NCI-H2081 (cell line): ENCODE results near the gene NOL9.
"Not testable (repeated sequence)": the region's sequence is repeated elsewhere in the genome, so short reads cannot be mapped to it uniquely, and the experiment has no call there.

Experiments
- DNase-seq, 2 experiments: peaks; one replicate each; lab custom pipeline; 2025; lab: John Stamatoyannopoulos, UW

NOL9 gene

DNA sequence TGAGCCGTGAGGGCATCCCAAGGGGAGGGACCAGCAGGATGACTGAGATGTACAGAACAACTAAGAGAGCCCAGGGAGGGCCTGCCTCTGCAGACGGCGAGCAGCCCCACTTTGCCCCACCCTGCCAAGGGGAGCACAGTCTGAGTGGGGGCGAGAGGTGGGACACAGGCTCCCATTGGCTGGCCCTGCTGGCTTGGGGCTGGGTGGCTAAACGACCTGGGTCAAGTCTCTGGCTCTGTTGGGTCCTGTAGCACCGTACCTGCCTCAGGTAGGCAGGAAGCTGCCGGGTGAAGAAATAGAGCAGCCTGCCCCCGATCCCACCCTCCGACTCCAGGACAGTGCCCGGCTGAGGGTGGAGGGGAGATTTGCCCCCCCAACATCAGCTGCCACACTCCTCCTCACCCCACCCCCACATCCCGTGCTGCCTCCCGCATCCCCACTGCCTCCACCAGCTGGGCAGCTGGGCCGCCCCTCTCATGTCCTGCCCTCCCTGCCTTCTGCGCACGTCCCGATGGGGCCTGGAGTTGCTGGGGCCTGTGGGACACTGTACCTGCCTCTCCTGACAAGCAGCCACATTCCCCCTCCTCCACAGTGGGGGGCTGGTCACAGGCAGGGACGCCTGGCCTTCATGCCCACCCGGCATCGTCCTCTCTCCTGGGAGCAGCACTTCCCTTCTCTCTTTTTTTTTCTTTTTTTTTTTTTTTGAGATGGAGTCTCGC lies 50.3 kb downstream of the NOL9 start:
- DNase-seq, result no peak

GRCh38 chr1:6502000-6502891 lies 52.1 kb downstream of the NOL9 start:
- no peak for DNase-seq

DNA sequence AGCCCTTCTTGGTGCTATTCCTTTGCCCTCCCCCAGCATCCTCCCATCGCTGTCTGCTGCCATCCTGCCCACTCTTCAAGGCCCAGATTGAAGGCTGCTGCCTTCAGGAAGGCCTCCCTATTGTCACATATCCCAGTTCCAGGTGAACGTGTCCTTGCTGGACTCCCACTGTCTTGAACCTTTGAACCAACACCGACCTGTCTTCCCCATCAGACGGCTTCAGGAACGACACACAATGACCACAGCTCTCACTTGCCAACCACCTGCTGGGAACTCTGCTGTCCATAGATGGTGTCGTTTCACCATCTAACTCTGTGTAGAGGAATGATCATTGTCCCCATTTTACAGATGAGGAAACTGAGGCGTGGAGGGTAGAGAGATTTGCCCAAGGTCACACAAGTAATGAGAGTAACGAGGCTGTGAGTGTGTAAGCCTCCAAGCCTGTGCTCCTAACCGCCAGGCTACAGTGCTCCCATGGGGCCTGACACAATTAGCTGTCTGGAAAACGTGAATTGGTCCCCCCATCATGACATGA lies 53.0 kb downstream of the NOL9 start:
- no peak for DNase-seq

DNA sequence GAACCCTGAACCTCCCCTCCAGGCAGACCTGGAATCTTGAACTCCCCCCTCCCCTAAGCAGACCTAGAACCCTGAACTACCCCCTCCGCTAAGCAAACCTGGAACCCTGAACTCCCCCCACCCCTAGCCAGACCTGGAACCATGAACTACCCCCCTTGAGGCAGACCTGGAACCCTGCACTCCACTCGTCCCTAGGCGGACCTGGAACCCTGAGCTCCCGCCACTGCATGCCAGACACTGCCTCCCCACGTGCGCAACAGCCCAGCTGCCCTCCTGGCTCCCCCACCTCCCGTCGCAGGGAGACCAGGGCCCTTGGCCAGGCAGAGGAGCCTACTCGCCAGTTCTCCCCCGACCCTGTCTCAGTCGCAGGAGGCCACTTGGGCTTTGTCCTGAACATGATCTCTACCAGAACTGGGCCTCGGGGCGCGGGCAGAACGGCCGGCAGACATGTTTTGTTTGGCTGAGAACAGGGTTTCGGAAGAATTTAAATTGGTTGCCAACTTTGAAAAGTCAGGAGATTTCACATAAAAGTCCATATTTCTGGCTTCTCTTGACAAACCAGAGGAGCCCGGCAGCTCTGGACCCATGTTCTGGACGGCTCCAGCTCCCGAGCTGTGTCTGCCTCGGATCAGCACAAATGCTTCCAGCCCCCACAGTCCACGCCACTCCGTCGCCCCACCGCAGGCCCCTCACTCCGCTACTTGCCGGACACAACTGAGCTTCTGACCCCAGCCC lies 53.6 kb downstream of the NOL9 start:
- DNase-seq, result no peak

DNA sequence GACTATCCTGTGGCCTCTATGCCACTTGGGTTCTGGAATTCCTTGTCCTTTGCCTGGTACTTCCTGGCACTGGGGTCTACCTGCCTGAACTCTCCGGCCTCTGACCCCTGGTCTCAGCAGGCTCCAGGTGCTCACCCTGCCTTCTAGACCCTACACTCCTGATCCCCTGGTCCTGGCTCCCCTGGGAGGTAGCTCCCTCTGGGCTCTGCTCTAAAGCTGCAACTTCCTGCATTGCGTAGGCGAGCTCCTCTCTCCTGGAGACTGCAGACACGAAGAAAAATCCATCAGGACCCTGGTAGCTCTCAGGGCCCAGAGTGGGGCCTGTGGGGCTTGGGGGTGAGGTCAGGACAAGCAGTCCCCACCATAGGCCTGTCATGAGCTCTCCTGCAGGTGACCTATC lies 55.0 kb downstream of the NOL9 start:
- no peak for DNase-seq

- no peak for DNase-seq
These were observed 55.7 kb downstream of the NOL9 start for GRCh38 chr1:6498576-6499111.

GRCh38 chr1:6497867-6498575 lies 56.3 kb downstream of the NOL9 start:
- DNase-seq, result no peak

GRCh38 chr1:6497215-6497866 lies 57.0 kb downstream of the NOL9 start:
- peak; percentile 24 to 58 for DNase-seq

GRCh38 chr1:6496890-6497214 lies 57.5 kb downstream of the NOL9 start:
- DNase-seq, result no peak

DNA sequence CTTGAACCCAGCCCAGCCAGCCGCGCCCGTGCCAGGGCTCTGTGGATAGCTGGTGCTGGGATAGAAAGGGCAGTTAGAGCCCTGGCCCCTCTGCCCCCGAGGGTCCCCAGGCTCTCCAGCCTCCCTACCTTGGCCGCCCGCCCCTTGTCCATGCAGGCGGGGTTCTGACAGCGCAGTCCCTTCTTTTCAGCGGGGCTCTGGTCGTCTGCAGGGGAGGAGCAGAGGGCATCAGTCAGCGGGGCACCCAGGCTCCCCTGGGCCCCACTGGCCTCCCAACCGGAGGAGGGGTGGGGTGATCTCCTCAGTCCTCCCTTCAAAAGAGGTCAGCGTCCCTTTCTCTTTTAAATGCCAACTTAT lies 58.0 kb downstream of the NOL9 start:
- DNase-seq, result no peak

GRCh38 chr1:6495540-6496364 lies 58.6 kb downstream of the NOL9 start:
- no peak for DNase-seq

DNA sequence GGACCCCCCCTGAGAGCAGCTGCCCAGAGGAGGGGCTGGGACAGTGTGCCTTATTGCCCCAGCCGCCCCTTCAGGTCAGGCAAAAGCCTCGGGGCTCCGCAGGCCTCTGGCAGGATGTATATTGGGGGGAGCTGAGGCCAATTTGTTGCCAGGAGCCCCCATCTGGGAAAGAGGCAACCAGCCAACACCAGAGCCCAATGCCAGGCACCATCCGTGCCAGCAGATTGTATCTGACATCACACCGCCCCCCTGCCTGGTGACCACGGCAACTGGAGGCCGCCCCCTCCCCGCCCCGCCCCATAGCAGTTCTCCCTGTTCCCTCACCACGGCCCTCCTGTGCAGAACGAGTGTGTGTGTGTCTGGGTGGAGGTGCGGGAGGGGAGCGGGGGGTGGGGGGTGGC lies 59.3 kb downstream of the NOL9 start:
- DNase-seq, result peak; percentile 80 to 81

- no peak for DNase-seq
These were observed 59.7 kb downstream of the NOL9 start for GRCh38 chr1:6494627-6495026.

- DNase-seq, result not testable (repeated sequence)
These were observed 60.5 kb downstream of the NOL9 start for GRCh38 chr1:6493834-6494223.

GRCh38 chr1:6491966-6492365 lies 62.3 kb downstream of the NOL9 start:
- DNase-seq, result no peak

- DNase-seq, result no peak
These were observed 62.8 kb downstream of the NOL9 start, which contains the start of gene PLEKHG5 for GRCh38 chr1:6491480-6491962. Gene PLEKHG5, minus strand, starts transcription at chr1:6491667. Its CDS starts 14,096 bp downstream, at chr1:6477571.

DNA sequence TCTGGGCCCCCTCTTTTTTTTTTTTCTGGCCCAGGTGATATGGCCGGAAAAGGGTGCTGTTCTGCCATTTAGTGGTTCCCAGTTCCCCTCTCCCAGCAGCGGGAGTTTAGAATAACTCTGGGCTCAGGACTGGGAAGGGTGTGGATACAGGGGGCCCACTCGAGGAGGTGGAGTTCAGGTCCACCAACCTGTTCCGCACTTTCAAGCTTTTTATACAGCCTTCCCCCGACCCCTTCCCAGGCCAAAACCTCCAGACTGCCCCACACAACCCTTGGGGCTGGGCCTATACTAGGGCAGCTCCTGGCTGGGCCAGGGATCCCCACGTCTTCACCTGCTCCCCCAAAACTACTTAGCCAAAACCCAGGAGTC lies 63.2 kb downstream of the NOL9 start:
- no peak for DNase-seq

- peak; percentile 51 to 68 for DNase-seq
These were observed 63.9 kb downstream of the NOL9 start for GRCh38 chr1:6490181-6491080.

GRCh38 chr1:6489799-6490180 lies 64.5 kb downstream of the NOL9 start:
- peak; percentile 73 to 75 for DNase-seq
